Osteocyte (in vitro differentiated cells): ENCODE measurements around the gene PRDX4. TPM values are rescaled to one million over a fixed set of nuclear protein-coding genes. Genes with fewer than 3 reads are reported as not detected.

ENCODE experiments used
- DNase-seq: peaks from one replicate; pipeline ENCODE4 v3.0.0; 2021; ENCODE audit warnings: mixed read lengths; ENCODE audit not compliant: unreplicated experiment; ENCODE audit errors: extremely low spot score
- H3K27ac Mint-ChIP-seq: one replicate; pipeline ENCODE4 v1.8.0; 2021; ENCODE audit warnings: mild to moderate bottlenecking, mixed read lengths; ENCODE audit not compliant: unreplicated experiment
- H3K27me3 Mint-ChIP-seq: one replicate; pipeline ENCODE4 v1.8.0; 2021; ENCODE audit warnings: mixed read lengths; ENCODE audit not compliant: unreplicated experiment
- H3K36me3 Mint-ChIP-seq: one replicate; pipeline ENCODE4 v1.8.0; 2021; ENCODE audit warnings: mixed read lengths; ENCODE audit not compliant: unreplicated experiment
- H3K4me1 Mint-ChIP-seq: one replicate; pipeline ENCODE4 v1.8.0; 2021; ENCODE audit warnings: mixed read lengths; ENCODE audit not compliant: unreplicated experiment
- H3K4me3 Mint-ChIP-seq: one replicate; pipeline ENCODE4 v1.8.0; 2021; ENCODE audit warnings: mild to moderate bottlenecking, moderate library complexity, mixed read lengths; ENCODE audit not compliant: unreplicated experiment
- H3K9me3 Mint-ChIP-seq: one replicate; pipeline ENCODE4 v1.8.0; 2021; ENCODE audit warnings: mixed read lengths; ENCODE audit not compliant: unreplicated experiment
- total RNA-seq: library from RNA; stranded (reverse); gene quantifications from 2 replicates; pipeline ENCODE4 v1.2.1, GENCODE V29; 2021
- TF ChIP-seq, protein P1 (sequence below): fragments of 200-600 bp; sonication (generic); IDR thresholded peaks from 2 replicates; pipeline ENCODE4 v1.5.0; 2021; ENCODE audit warnings: antibody characterized with exemption, mild to moderate bottlenecking, moderate library complexity

PRDX4 gene
- total RNA-seq, 1 donor from 2014 or later: 299 TPM

DNA sequence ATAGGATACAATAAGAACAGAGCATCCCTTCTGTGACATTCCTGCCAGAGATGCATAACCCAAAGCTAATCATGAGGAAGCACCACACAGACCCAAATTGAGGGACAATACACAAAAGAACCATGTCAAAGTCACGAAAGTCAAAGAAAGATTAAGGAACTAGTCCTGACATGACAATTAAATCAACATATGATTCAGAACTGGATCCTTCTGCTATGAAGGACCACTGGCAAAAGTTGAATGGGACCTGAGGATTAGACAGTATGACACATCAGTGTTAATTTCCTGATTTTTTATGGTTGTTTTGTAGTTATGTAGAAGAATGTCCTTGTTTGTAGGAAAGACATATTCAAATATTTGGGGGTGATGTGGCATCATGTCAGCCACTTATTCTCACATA lies 61.9 kb downstream of the PRDX4 start:
- Mint-ChIP-seq H3K36me3 (peaks cover 14% of the 10 kb centered on the region), H3K27me3 (no peaks in the 10 kb centered on the region), H3K4me3 (no peak overlapping the region), H3K27ac (no peak overlapping the region), H3K4me1 (no peaks in the 10 kb centered on the region), H3K9me3 (no peaks in the 10 kb centered on the region)
- TF ChIP-seq, protein P1, sequence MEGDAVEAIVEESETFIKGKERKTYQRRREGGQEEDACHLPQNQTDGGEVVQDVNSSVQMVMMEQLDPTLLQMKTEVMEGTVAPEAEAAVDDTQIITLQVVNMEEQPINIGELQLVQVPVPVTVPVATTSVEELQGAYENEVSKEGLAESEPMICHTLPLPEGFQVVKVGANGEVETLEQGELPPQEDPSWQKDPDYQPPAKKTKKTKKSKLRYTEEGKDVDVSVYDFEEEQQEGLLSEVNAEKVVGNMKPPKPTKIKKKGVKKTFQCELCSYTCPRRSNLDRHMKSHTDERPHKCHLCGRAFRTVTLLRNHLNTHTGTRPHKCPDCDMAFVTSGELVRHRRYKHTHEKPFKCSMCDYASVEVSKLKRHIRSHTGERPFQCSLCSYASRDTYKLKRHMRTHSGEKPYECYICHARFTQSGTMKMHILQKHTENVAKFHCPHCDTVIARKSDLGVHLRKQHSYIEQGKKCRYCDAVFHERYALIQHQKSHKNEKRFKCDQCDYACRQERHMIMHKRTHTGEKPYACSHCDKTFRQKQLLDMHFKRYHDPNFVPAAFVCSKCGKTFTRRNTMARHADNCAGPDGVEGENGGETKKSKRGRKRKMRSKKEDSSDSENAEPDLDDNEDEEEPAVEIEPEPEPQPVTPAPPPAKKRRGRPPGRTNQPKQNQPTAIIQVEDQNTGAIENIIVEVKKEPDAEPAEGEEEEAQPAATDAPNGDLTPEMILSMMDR: no peak
- no peak for DNase-seq

DNA sequence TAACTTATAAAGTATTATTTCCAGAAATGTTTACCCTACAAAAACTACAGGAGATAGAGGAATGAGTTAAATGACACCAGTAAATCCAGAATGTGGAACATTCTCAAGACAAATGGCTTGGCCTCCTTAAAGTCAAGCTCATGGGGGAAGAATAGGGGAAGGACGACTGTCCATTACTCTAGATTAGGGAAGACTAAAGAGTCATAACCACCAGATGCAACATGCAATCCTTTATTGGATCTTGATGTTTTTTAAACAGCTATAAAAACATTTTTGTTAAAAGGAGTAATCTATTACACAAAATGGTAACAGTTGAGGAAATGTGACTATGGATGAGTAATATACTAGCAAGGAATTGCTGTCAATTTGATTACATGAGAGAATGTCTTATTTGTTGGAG lies 64.7 kb downstream of the PRDX4 start:
- DNase-seq: no peak
- TF ChIP-seq, protein P1: no peak
- peaks cover 13% of the 10 kb centered on the region for H3K36me3 Mint-ChIP-seq
- H3K4me3 Mint-ChIP-seq: no peak overlapping the region
- peaks cover 2% of the 10 kb centered on the region for H3K4me1 Mint-ChIP-seq
- no peaks in the 10 kb centered on the region for H3K27me3 Mint-ChIP-seq
- H3K9me3 Mint-ChIP-seq: no peaks in the 10 kb centered on the region
- no peak overlapping the region for H3K27ac Mint-ChIP-seq

DNA sequence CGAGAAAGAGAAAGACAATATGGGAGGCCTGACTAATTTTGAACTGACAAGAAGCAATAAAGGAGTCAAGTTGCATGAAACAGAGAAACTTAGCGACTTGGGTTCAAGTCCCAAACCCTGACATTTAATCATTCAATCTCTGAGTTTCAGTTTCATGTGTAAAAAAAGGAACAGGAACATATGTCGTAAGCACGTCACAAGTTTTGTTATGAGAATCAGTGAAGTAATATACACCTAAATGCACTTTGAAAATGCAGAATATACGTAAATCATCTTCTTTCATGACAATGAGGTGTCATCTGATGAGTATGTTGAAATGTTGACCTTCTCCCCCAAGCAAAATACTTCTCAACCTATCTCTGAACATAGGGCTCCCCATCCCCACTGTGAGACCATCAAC lies 65.4 kb downstream of the PRDX4 start:
- Mint-ChIP-seq H3K36me3 (peaks cover 13% of the 10 kb centered on the region), H3K4me3 (no peak overlapping the region), H3K9me3 (no peaks in the 10 kb centered on the region), H3K27ac (no peak overlapping the region), H3K27me3 (no peaks in the 10 kb centered on the region), H3K4me1 (peaks cover 2% of the 10 kb centered on the region)
- DNase-seq: no peak
- TF ChIP-seq, protein P1: no peak

Other genes with a start within 250 kb of the PRDX4 start
- 53.8 and 57.9 TPM in 2 replicates for gene ACOT9, start 75.8 kb downstream of the PRDX4 start, total RNA-seq
- gene SAT1, start 115.7 kb downstream of the PRDX4 start, total RNA-seq: 216 and 234 TPM in 2 replicates
- gene APOO, start 240.4 kb downstream of the PRDX4 start, total RNA-seq: 35.4 and 47.4 TPM in 2 replicates
- gene CXorf58, start 240.5 kb downstream of the PRDX4 start, total RNA-seq: not detected in 2 replicates